C4-2B (cell line): ENCODE results near the gene XCL1.

Experiments used
- CTCF ChIP-seq: fragments of 450-650 bp; conservative IDR thresholded peaks from 2 replicates; pipeline ENCODE4 v1.5.1; 2017; ENCODE audit warnings: mild to moderate bottlenecking
- ZFX ChIP-seq: fragments of 450-650 bp; IDR thresholded peaks from 2 replicates; pipeline ENCODE4 v1.6.1; 2017

GRCh38 chr1:168605443-168605842 lies 29.0 kb downstream of the XCL1 start:
- TF ChIP-seq CTCF (no peak), ZFX (no peak)
